PFSK-1 (cell line): ENCODE data around the gene EHMT2.

Experiments used
- FOXP2 ChIP-seq: optimal IDR thresholded peaks from 2 replicates; pipeline ENCODE3; 2011; ENCODE audit warnings: borderline replicate concordance, control low read depth, inconsistent platforms; ENCODE audit not compliant: insufficient read depth; ENCODE audit errors: extremely low read length, extremely low read depth
- SIN3A ChIP-seq: IDR thresholded peaks from 2 replicates; pipeline ENCODE4 v1.6.1; 2012; ENCODE audit warnings: mild to moderate bottlenecking, low read length, moderate library complexity, borderline replicate concordance; ENCODE audit not compliant: insufficient read depth
- TAF1 ChIP-seq: IDR thresholded peaks from 2 replicates; pipeline ENCODE4 v1.6.1; 2012; ENCODE audit warnings: low read length, control low read depth, borderline replicate concordance; ENCODE audit not compliant: insufficient read depth

DNA sequence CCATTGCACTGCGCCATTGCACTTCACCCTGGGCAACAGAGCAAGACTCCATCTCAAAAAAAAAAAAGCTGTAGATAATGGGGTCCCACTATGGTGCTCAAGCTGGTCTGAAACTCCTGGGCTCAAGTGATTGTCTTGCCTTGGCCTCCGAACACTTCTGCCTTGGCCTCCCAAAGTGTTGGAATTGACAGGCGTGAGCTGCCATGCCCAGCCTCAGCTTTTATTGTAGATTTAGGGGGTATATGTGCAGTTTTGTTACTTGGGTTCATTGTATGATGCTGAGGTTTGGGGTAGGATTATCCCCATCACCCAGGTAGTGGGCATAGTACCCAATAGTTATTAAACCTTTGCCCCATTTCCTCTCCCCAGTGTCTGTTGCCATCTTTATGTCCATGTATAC lies 58.5 kb downstream of the EHMT2 start:
- TF ChIP-seq SIN3A: no peak
- no peak for TF ChIP-seq FOXP2
- TF ChIP-seq TAF1: no peak
